Brain pericyte (primary cell): ENCODE data around the gene ATP6V0D1.

Experiments used
- DNase-seq: peaks from one replicate; pipeline ENCODE4 v3.0.0-alpha.2; 2012; ENCODE audit warnings: low read depth, low spot score

The ATP6V0D1 gene

DNA sequence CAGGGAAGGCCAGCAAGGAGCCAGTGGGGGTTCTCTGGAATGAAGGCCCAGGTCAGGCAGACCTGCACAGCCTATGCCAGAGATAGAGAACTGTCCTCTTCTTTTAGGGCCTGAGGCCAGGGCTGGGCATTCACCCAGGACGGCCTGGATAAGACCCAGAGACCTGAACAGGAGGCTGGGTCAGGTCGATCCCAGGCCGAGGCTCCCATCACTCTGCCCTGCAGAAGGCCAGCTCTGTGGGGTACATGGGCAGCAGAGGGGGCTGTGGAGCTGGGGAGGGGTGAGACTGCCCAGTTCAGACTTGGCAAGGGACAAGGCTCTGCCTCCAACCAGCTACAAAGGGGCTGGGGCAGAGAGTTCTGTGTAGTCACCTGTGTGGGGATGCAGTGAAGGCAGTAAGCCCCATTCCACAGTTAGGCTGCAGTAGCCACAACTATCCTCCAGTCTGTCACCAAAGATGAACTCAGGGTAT lies 35.5 kb downstream of the ATP6V0D1 start:
- no peak for DNase-seq

DNA sequence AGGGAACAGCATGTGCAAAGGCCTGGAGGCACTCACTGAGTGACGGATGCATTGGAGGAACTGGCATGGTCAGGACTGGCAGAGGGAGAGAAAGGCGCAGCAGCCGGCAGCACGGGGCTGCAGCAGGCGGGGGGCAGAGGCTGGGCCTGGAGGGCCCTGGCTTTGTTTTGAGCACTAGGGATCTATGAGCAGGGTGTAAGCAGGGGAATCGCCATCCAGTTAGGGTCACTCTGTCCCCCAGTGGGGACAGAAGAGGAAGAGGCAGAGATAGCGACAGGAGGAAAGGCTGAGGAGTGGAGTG lies 35.9 kb downstream of the ATP6V0D1 start:
- no peak for DNase-seq

DNA sequence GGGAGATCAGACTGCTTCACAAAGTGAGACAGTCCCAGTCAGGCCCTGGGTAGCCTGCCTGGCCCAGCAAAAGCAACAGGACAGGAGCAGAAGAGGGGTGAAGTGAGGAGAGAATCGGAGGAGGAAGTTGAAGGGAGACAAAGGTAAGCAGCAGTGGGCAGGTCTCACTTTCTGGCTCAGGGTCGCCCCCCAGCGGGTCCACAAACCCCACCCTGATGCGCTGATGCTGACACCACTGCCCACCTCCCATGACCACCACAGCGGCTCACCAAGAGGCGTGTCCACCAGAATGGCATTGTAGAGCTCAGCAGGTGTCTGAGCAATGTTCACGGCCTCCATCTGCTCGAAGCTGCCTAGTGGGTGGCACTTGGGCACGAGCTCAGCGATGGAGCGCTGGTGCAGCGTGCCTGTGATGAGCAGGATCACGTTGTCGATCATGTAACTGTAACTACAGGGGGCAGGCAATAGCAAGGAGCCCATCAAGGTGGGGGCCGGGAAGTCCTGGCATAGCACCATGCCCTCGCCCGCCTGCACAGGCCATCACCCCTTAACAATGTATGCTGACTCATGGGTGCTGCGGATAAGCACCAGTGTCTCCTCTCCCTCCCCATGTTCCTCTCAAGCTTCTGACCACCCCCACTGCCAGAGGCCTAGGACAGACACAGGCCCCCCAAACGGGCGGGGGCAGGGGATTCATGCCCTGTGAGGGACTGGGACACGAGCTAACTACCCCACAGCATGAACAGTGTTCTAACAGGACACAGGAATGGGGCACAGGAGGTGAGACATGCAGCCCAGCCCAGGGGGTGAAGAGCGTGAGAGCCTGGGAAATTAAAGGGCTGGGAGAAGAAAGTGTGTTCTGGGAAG lies 36.5 kb downstream of the ATP6V0D1 start:
- DNase-seq, result no peak

DNA sequence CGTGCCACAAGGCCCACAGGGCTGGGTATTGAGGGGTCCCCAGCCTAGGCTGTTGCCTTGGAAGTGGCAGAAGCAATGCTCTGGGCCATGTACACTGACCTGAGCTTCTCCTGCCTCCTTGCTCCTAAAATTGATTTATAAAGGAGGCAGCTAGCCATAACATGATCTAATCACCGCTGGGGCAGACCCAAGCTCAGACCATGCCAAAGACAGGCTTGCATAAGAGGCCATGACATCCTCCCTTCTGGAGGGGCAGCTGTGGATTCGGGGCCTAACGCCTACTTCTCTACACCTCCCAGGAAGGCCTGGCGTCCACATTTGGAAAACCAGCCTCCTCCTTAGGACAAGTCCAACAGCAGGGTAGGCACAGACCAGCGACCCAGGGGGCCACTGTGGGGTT lies 37.7 kb downstream of the ATP6V0D1 start:
- no peak for DNase-seq

DNA sequence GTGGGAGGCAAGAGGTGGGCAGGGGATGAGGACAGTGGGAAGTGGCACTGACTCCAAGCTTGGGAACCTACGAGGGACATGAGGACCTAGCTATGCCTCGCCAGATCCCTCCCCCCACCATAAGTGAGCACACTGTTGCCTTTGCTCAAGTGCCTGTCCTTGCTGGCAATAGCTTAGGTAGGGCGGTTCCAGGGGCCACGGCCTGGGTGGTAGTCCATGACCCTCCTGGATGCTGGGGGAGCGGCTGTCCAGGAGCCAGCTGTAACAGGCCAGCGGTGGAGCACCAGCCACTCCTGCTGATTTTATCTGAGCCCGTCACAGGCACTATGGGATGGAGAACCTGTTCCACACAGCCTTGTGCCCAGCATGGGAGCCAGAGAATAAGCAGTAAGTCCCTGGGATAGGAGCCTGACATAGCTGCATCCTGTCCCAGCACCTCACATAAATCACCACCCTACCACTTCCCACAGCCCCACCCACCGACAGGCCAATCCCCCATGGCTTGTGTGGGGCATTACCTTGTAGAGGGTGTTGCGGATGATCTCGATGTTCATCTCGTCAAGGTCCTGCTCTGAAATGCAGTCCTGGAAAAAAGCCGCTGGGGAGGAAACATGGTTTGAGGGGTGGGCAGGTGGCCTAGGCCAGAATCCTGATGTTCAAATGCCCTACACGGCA lies 38.2 kb downstream of the ATP6V0D1 start:
- DNase-seq, result no peak

DNA sequence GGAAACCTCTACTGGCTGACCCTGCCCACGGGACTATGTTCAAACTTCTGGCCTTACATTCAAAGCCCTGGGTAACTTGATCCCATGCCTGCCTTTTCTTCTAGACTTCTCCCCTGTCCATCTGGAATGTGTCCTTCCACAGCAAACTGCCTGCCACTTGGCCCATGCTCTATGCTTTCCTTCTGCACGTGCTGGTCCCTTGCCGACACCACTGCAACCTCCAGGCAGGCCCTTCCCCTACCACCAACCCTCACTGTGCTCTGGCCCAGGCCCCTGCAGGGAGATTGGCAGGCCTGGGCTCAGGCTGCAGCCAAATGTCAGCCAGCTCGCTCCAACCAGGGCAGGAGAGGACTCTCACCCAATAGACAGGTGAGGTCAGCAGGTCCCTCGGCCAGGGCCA lies 39.0 kb downstream of the ATP6V0D1 start:
- no peak for DNase-seq

DNA sequence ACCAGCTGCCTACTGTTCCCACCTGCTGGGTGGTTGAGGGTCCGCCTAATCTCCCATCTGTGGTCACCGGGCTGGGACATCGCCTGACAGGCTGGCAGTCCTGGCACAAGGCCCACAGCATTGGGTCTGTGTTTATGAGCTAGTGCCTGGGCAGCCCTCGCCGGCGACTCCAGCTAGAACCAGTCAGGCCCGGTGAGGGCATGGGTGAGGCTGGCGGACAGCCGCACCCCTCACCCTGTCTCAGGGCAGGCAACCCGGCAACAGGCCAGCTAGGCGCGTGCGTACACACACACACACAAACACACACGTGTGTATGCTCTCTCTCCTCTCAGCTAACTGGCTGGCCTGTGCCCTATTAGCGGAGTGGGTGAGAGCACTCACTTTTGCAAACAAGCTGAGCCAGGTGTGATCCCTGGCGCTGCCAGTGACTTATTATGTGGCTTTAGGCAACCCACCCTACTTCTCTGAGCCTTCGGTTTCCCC lies 39.6 kb downstream of the ATP6V0D1 start:
- no peak for DNase-seq

DNA sequence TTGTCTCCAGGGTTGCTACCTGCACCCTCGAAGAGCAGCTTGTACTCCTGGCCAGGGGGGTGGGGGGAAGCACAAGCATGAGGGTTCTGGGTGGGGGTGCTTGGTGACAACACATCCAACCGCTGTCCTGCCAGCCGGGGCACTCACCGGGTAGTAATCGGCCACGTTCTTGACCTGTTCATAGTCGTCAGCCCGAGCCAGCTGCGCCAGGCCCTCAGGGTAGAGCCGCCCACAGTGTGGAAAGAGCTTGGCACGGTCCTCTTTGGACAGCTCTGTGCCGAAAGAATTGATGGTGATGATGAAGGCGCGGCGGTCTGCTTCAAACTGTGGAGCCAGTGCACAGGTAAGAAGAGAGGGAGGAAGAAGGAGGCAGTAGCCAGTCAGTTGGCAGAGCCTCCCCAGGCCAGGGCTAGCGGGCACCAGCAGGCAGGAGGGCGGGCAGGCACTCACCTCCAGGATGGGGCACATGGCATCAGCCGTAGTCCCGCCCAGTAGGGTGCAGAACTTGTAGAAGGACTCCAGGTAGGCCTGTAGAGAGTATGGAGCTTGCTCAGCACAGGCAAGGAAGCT lies 42.0 kb downstream of the ATP6V0D1 start:
- DNase-seq, result no peak

DNA sequence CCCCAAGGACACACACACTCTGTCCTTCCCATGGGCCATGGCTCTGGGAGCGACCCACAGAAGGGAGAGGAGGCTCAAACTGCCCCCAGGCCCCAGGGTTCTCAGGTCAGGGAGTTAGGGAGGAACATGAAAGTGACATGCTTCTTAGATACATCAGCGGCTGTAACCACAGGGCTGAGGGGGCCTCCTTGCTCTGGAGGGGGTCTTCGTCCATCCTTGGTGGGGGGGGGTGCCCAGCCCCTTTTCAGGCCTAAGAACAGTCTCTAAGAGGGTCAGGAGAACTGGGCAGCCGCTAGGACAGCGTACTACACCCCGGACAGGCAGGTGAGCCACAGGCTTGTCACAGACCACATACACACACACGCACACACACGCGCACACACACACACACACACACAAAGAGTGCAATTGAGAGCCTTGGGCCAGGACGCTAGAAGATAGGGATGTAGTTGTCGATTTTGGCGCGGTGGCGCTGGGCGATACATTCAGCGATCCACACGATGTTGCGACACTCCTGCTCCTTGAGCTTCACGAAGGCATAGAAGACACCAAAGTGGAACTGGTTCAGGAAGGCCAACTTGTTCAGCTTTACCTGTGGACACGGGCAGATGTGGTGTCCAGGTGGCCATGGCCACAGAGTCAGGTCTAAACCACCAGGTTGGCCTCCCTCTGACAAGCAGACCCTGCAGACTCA lies 42.7 kb downstream of the ATP6V0D1 start:
- DNase-seq, result no peak

DNA sequence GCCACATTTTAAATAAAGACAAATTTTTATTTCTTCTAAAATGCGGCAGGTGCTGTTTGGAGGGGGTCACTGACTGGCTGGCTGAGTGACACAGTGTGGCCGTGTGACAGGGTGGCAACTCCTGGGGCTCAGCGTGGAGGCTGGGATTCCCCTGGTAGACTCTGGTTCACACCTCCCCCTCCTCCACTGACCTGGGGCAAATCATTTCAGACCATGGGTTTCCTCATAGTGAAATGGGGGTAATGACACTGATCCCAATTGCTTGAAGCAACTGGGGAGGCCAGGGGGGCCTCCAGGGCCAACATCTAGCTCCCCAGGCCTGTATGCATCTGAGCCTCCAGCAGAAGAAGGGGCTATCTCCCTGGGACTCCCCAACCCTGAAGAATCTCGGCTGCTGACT lies 43.4 kb downstream of the ATP6V0D1 start:
- no peak for DNase-seq

DNA sequence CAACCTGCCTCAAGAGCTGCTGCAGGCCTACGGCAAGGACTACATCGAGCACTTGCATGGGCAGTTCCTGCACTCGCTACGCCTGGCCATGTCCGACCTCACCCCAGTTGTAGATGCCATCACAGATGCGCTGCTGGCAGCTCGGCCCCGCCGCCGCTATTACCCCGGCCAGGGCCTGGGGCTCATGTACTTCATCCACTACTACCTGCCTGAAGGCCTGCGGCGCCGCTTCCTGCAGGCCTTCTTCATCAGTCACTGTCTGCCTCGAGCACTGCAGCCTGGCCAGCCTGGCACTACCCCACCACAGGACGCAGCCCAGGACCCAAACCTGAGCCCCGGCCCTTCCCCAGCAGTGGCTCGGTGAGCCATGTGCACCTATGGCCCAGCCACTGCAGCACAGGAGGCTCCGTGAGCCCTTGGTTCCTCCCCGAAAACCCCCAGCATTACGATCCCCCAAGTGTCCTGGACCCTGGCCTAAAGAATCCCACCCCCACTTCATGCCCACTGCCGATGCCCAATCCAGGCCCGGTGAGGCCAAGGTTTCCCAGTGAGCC lies 44.2 kb downstream of the ATP6V0D1 start:
- DNase-seq, result no peak

DNA sequence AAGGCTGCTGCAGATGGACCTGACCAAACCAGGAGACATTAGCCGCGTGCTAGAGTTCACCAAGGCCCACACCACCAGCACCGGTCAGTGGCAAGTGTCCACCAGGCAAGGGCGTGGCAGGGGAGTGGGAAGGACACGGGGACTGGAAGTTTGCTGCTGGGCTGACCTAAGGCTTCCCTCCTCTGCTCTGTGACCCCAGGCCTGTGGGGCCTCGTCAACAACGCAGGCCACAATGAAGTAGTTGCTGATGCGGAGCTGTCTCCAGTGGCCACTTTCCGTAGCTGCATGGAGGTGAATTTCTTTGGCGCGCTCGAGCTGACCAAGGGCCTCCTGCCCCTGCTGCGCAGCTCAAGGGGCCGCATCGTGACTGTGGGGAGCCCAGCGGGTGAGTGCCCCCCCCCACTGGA lies 45.2 kb downstream of the ATP6V0D1 start:
- no peak for DNase-seq

DNA sequence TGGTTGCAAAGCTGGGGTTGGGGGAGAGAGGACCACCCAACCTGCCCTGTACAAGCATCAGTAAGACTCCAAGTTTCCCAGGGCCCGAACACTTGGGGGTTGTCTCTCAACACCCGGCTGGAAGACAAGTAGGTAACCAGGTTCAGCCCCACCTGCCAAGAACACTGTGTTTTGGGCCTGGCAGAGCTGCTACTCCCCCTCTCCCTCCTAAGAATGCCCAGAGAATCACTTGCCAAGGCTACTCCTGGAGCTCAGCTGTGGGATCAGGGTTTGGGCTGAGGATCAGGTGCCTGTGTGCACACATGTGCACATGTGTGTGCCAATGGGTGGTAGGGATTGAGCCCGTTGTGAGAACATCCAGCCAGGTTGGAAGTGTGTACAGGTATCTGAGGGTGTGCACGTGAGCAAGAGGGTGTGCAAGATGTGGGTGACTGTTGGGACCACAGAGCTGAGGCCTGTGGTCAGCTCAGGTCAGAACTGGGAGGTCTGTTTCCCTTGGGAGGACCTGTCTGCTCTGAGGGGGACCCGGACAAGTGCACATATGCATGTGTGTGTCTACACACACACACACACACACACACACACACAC lies 47.7 kb downstream of the ATP6V0D1 start:
- DNase-seq, result no peak

DNA sequence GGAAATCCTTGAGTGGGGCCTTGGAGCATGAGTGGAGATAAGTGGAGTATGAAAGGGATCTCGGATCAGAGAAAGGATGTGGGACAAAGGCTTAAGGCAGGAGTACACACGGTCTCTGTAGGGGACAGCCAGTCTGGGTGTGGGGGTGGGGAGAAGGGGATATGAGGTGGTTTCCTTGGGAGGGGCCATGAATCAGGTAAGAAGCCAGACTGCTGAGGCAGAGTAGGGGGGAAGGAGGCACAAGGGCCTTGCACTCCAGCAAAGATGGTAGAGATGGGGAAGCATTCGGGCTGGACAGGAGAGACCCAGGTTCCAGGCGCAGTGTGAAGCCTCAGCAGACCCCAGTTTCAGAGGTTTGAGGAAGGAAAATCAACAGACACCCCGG lies 48.5 kb downstream of the ATP6V0D1 start:
- DNase-seq, result no peak

DNA sequence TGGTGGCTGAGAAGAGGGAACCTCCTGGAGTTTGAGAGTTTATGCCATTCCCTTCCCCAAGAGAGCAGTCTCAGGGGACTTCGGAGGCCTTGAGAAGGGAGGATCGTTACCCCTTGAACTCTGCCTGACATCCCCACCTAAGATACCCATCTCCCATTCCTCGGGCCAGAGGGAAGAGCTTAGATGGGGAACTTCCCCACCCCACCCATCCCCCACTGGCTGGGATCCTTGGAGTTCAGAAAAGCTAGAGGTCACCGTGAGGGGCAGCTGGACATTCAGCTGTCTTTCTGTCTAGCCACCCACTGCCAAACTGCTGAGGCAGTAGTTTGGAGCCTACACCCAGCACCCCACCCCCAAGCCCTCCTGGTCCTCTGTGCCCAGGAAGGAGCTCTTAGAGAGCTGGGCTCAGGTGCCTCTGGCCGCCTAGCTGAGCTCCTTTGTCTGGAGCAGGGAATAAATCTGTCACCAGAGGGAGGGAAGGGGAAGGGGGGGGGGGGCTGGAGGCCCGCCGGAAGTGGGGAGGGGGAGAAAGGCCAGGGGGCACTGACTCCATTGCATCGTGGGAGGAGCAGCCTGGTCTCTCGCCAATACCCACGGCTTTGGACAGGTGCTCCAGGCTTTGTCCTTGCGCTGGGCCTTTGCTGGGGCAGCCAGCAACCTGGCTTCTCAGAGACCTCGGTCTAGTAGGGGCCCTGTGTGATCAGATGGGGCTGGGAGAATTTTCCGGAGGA lies 49.0 kb downstream of the ATP6V0D1 start:
- DNase-seq, result no peak

DNA sequence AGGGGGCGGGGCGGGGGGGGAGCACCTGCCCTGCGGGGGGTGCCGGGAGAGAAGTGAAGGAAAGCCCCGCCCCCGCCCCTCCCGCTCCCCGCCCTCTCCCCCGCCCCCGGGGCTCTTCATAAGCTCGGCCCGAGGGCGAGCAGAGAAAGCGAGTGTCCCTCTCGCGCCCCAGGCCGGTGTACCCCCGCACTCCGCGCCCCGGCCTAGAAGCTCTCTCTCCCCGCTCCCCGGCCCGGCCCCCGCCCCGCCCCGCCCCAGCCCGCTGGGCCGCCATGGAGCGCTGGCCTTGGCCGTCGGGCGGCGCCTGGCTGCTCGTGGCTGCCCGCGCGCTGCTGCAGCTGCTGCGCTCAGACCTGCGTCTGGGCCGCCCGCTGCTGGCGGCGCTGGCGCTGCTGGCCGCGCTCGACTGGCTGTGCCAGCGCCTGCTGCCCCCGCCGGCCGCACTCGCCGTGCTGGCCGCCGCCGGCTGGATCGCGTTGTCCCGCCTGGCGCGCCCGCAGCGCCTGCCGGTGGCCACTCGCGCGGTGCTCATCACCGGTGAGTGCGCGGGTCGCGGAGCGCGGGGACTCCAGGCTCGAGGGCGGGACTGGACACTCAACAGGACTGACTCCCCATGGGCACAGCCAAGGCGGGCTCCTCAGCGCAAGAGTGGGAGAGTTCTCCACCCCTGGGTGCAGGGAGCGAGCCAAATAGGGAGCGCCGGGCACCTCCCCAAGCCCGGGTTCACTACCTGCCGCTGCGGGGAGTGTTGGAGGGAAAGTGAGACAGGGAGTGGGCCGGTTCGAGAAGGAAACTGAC lies 49.8 kb downstream of the ATP6V0D1 start, which contains the start of gene HSD11B2:
Gene HSD11B2, plus strand, starts transcription at position 145 of the 798 bp plus-strand sequence. Its CDS starts 128 bp downstream, at position 273.
- DNase-seq, result no peak

DNA sequence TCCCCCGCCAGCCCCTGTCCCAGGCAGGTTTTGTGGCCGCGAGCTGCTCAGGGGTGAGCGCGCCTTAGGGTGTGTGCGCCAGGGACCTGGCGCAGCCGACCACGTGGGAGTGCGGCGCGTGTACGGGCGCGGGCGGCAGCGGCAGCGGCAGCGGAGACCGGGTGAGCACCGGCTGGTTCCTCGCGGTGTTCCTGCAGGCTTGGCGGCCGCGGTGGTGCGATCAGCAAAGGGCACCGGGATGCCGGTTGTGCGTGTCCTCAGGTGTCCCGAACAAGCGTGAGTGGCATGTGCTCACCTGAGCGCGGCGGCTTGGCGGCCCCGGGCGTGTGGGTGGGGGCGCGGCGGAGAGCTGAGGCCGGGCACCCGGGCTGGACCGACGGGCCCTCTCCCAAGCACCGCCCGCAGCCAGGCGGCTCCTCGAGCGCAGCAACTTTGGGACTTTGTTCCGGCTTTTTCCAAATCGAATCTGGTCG lies 50.4 kb downstream of the ATP6V0D1 start:
- DNase-seq, result no peak

DNA sequence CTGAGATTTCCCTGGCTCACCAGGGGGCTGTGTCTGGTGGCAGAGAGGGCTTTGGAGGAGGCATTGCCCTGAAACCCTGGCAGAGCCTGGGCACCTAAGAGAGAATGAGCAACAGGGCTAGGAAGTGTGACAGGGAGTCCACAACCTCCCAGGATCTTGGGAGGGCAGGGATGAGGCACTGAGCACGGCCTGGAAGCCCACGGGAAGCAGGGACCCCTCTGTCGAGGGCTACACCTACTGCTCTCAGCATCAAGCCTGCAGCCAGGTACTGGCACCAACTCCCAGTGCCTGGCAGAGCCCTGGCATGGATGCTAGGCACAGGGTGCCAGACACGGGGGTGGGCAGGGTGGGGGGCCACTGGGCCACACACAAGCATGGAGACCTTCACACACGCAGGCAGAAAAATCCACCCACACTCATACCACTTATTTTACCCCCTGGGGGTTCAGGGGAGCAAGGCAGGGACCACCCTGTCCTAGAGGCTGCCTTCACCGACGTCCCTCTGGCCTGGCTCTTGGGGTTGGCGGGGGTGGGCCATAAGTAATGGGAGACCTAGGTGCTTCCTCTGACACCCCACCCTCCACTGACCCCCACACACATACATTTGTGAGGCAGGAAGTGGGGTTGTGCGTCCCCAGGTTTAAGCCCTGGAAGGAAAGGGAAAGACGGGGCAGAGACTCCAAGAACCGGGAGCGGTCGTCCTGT lies 51.0 kb downstream of the ATP6V0D1 start:
- DNase-seq, result no peak
